NCI-H446 treated with DMSO at 0.1 percent for 48 hours (cell line): ENCODE data around the gene PXN.
"Not testable (repeated sequence)": the region's sequence is repeated elsewhere in the genome, so short reads cannot be mapped to it uniquely, and the experiment has no call there.

Experiments
- DNase-seq: peaks from one replicate; lab custom pipeline; 2025; lab: John Stamatoyannopoulos, UW

Gene PXN

DNA sequence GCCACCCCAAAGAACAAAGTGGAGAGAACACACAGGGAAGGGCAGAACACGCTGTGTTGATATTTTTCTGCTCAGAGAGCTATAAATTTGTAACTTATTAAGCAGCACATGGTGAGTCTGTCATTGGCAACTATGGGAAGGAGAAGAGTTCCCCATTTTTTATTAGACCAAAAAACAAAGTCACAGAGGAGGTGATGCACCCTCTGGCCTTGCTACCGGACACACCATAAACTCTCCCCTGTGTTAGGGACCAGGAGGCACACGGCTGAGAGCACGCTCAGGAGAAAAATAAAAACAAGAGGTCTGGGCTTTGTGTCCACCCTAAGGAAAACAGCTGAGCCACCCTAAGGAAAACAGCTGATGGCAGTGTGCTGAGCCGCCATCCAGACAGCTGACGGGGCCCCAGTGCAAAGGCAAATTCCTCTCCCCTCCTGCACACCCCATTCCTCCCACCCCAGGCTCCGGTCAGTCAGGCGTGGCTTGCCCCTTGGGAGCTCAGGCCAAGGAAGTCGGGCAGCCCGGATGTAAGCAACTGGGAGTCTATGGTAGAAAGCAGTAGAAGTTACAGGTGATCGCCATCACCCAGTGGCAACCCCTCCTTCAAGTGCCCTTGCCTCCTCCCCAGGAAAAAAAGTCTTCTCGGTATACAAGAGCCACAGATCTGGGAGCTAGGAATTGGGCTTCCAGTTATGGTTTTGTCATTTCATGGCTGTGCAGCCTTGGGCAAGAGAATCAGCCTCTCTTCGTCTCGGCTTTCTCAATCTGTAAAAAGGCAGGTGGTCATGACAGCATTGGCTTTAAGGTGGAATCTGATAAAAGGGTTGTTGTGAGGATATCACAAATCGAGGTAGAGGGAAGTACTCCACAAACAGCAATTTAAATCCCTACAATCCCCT is 2.4 kb downstream of the PXN start:
- DNase-seq: no peak

DNA sequence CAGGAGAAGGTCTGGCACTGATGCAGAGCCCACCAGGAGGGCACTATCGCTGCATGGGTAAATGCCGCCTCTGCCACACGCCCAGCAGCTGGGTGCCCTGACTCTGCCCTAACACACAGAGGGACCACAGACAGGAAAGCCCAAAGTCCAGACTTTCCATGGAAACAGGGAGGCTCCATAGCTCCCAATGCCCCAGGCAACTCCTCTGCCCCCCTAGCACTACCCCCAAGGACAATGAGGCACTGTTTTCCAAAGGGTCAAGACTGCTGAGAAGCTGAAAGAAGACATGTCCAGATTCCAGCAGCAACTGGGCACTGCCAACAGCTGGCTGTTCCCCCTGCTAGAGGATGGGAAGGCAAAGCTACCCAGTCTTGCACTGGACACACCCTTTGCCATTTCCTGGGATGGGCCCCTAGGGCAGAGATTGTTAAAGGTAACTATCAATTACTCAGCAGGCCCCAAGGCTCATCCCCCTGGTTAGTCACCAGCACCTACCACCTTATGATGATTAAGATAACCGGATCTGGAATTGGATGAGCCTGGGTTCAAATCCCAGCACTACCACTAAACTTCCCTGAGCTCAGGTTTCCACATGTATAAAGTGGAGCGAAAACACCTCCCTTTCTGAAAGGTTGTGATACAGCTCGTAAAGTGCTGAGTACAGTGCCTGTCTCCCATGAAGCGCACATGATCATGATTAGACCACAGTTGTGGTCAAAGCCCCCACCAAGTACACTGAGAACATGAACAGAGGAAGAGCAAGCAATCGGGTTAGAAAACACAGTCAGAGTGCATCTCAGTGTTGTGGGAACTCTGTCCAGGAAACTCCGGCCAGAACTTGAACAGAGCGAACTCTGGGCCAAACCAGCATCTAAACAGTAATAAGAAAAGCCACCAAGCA is 3.3 kb downstream of the PXN start:
- no peak for DNase-seq

DNA sequence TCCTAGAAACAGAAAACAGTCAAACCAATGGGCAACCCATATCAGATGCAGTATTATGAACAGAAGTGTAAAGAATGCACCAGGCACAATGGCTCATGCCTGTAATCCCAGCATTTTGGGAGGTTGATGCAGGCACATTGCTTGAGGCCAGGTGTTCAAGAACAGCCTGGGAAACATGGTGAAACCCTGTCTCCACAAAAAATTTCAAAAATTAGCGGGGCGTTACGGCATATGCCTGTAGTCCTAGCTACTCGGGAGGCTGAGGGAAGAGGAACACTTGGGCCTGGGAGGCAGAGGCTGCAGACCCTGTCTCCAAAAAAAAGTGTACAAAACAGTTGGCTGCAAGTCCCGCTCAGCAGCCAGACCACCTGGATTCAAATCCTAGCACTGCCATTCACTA is 4.9 kb downstream of the PXN start:
- DNase-seq: no peak

DNA sequence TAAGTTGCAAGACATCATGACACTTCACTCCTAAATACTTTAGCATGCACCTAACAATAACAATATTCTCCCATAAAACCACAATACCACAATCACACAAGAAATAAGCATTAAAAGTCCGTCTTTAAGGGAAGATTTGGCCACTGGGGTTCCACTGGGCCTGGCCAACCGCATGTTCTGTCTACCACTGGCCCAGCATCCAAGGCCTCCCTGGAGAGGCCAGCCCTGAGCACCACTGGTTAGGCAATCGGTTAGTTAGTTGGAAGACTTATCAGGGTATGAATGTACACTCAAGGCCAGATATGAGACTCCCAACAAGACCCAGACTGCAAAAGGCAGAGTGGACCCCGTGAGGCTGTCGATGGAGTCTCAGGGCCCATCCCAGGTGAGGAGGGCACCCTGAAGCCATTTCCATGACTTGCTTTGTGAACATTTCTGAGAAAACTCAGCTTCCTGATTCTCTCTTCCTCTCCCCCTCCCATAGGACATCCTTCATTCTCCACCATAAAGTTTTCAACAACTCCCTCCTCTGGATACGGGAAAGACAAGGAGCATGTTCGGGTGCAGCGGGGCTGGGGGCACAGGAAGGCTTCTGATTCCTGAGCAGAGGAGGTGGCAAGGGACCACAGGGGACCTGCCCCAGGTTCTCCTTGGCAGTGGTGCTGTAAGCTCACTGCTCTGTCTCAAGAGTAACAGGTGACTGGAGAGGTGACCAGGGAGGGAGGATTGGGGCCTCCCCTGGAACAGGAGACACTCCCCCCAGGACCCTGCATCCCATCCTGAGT is 5.9 kb downstream of the PXN start:
- DNase-seq: no peak

DNA sequence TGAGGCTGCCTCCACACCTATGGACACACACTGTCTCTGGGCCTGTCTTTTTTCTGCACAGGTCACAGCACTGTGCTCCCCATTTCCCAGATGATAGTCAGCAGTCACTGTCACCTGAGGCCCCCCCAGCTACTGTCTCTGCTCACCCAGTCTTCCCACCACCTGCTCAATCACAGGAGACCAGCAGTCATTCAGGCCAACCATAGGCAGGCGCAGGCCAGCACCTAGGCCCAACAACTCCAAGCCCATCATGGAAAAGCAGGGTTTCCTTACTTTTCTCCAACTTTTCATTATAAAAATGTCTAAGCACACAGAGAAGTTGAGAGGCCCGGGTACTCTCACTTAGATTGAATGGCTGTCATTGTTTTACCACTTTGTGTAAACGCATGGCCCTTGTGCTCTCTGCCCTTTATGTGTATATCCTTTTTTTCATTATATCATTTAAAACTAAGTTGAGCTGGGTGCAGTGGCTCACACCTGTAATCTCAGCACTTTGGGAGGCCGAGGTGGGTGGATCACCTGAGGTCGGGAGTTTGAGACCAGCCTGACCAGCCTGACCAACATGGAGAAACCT is 7.1 kb downstream of the PXN start:
- no peak for DNase-seq

DNA sequence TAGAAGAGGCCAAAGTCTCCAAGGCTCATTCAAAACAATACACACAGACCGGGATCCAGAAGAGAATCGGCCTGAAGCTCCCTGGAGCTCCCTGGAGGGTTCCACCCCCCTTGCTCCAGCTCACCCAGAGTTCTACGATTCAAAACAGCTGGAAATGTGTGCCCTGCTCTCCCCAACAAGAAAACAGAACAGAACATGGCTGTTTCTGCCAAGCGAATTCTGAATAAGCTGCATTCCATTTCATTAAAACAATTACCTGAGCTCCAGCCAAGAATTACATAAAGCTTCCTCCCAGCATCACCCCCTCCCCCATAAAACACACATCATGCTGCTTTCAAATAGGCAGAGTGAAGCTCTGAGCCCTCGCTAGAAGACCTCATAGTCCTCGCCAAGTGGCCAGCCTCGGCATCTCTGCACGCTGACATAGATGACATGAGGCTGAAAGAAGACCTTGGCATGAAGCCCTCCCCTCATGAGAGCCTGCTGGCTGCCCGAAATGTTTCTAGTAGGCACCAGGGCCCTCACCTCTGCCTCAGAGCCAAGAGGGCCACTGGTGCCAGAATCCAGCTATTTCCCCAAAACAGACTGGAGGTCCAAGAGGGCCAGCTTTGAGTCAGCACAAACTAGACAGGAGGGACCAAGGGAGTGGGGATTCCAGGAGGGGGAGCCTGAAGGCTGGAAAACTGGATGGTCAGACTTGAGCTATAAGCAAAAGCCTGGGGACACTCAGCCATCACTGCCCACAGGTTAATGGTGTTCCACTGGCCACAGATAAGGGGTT is 8.3 kb downstream of the PXN start:
- peak; percentile 78 for DNase-seq

DNA sequence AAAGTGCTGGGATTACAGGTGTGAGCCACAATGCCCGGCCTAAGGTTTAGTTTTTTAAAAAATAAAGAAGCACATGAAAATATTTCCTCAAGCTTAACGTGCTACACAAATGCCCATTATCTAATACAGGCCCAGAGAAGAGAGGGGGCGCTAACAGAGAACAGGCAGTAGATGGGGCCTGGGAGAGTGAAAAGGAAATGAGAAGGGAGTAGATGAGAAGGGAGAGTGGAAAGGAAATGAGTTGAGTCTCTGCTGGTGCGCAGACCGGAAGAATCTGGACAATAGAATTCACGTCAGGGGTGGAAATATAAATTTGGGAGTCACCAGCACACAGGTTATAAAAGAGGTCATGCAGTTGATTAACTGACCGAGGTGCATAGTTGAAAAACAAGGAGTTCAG is 10.7 kb downstream of the PXN start:
- no peak for DNase-seq

DNA sequence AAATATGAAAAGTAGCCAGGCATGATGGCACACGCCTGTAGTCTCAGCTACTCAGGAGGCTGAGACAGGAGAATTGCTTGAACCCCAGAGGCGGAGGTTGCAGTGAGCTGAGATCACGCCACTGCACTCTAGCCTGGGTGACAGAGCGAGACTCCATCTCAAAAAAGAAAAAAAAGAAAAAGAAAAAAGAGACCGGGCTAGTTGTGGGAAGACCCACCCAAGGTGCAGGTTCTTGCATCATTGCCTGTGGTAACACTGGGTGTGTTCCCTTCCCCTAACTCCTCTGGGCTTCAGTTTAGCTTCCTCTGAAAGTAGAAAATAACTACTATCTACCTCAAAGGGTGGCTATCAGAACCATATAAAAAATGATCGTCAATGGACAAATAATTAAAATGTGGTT is 12.2 kb downstream of the PXN start:
- not testable (repeated sequence) for DNase-seq

DNA sequence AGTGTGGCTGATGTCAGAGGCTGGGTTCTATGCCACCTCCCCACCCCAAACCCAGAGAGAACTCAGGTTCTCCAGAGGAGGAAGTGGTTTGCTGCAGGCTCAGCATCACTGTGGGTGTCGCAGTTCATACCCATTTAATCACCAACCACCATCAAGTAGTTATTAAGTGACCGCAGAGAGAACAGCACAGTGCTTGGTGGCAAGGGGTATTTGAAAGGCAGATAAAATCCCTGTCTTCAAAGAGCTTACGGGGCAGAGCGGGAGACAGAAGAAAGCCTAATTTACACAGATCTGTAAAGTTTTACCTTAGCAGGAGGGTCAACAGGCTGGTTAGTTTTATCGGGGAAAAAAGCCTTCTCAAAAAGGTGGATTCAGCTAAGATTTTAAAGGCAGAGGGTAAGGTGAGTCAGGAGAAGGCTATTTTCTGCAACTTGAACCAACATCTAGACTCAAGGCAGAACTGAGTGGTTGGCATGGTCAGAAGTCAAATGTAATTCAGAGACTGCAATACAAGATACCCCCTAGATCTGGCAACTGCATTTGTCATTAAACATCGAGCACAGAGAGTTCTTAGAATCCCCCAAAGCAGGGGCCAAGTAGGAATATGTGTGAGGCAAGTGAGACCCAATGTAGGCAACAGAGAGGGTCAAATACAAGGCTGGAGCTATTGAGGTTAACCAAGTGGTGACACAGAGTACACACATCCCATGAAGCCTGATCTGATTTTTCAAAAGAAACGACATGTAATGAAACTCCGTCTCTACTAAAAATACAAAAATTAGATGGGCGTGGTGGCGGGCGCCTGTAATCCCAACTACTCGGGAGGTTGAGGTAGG is 13.2 kb downstream of the PXN start:
- DNase-seq: no peak

DNA sequence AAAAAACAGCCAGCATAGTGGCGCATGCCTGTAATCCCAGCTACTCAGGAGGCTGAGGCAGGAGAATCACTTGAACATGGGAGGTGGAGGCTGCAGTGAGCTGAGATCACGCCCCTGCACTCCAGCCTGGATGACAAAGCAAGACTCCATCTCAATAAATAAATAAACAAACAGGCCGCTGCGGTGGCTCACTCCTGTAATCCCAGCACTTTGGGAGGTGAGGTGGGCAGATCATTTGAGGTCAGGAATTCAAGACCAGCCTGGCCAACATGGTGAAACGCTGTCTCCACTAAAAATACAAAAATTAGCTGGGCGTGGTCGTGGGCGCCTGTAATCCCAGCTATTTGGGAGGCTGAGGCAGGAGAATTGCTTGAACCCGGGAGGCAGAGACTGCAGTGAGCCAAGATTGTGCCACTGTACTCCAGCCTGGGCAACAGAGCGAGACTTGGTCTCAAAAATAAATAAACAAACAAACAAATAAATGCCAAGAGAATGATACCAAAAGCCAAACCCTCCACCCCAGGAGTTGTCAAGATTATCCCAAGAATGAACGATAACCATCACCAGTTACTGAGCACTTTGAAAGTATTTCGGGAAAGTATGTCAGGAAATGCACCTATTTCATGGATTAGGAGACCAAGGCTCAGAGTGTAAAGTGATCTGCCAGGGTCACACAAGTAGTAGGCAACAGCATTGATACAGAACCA is 14.0 kb downstream of the PXN start:
- DNase-seq: not testable (repeated sequence)

DNA sequence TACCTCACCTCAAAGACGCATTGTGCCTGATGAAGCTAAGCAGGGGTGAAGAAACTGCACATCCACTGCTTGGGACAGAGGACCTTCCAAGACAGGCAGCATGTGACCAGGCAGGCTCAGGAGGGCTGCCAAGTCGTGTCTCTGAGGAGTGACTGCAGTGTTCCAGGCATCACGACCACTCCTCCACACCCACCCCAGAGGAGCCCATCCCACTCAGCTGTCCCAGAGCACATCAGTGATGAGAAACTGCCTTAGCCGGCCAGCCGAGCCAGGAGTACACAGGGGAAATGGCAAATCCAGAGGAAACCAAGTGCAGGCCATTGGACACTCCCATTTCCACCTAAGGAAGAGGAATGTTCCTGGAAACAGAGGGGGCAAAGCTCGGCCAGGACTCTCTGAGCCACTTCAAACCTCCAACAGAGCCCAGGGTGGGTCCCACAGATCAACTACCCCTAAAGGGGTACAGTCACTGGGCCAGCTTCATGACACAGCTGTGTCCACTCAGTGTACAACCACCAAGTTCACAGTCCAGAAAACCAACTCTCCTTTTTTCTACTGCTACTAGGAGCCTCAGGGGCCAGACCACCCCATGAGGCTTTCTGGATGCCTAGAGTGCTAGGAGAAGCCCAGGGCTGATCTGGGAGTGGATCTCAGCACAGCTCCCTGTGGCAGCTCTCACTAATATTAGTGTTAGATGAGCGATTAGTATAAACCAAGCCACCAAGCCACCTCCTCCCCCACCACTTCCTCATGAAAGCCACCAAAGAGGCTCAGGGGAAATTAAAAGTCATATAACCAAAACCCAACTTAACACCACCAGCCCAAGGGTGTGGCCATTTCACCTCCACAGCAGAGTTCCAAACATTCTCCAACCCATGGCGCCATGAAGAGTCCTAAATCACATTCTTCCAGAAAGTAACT is 15.4 kb downstream of the PXN start:
- no peak for DNase-seq

DNA sequence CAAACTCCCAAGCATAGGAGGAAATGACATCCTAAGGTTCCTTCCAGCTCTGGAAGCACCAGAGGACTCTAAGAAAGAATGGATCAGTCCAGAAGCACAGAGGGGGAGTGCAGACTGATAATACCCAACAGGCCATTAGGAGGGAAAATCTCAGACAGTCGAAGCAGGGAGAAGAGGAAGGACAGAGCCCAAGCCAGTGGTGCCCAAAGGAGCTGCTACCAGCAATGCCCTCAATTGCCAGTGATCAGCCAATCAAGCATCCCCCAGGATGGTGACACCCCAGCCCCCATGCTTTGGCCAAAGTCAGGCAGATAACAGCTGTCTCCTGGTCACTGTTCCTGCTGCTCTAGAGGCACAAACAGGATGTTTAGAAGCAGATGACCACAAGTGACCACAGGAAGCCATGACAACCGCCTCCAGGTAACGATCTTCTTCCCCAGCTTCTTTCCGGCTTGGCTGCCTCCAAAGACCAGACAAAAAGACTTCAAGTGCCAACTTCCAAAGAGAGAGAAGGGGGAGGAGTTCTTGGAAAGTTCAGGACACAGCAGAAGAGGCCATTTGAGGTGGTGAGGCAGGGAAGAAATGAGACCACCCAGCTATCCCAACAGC is 16.2 kb downstream of the PXN start:
- no peak for DNase-seq

DNA sequence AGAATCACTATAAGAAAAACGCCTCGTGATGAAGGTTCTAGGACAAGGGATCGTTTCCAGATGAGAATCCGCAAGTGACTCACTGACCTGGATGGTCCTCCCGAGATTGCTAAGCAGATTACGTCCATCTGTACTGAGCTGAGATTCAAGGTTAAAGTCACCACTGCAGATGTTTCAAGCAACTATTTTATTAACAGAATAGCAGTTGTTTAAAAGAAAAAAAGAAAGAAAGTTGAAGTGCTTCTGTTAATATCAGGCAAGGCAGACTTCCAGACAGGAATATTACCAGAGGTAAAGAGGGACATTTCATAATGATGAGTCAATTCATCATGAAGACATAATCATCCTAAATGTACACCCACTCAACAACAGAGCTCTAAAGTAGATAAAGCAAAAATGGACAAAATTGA is 17.9 kb downstream of the PXN start:
- DNase-seq: no peak

DNA sequence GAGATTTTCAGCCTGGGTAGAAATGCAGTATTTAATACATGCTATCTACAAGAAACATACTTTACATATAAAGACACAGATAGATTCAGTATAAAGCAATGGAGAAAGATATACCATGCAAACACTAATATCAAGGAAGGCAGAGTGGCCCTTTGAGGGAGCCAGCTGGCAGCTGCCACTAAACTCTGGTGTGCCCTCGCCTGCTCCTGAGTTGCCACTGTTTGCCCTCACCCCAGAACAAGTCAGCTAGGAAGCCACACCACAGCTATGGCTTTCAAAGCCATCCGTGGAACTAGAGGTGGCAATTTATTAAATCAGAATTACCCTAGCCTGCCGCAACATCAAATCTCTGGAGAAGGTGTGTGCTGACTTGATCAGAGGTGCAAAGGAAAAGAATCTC is 18.3 kb downstream of the PXN start:
- DNase-seq: no peak

DNA sequence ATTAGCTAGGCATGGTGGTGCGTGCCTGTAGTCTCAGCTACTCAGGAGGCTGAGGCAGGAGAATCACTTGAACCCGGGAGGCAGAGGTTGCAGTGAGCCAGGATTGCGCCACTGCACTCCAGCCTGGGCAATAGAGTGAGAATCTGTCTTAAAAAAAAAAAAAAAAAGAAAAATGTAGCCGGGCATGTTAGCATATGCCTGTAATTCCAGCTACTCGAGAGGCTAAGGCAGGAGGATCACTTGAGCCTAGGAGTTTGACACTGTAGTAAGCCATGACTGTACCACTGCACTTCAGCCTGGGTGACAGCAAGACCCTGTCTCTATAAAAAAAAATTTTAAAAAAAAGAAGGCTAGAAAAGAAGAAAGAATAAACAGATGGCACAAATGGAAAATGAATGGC is 18.8 kb downstream of the PXN start:
- DNase-seq: not testable (repeated sequence)

DNA sequence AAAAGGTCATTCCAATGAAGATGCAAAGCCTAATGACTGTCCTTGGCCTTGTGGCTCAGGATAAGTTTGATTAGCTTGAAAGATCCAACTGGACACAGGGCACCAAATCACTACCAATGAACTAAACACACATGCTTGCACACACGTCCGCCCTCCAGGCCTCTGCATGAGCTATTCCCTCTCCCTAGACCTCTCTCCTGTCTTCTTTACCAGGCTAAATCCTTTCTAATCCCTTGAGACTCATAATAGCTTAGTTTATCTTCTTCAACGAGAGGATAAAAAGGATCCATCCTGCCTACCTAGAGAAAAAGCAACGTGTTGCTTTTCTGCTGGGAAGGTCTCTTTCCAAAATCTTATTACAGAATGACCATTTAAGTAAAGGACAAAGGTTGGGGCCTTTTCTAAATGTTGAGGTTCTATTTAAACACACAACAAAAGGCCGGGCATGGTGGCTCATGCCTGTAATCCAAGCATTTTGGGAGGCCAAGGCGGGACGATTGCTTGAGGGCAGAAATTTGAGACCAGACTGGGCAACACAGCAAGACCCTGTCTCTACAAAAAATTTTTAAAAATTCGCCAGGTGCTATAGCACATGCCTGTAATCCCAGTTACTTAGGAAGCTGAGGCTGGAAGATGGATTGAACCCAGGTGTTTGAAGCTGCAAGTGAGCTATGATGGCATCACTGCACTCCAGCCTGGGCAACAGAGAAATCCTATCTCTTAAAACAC is 22.4 kb downstream of the PXN start:
- DNase-seq: no peak

DNA sequence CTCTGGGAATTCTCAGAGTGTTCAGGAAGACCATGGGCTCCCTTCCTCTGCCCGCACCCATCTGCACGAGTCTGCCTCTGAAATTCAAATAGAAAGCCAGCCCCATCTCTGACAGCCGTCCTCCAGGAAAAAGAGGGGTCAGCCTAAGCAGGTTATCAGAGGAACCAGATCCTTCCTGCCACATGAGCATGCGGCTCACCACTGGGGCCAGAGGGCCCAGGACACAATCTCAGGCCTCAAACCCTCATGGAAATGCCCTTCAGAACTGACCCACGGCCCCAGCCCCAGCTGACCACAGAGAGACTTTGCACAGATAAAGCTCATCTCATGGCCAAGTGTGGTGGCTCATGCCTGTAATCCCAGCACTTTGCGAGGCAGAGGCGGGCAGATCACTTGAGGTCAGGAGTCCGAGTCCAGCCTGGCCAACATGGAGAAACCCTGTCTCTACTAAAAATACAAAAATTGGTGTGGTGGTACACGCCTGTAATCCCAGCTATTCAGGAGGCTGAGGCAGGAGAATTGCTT is 23.2 kb downstream of the PXN start:
- no peak for DNase-seq
